T-helper 2 cell (primary cell): ENCODE results near the gene LTA.

ENCODE experiments used
- DNase-seq, 5 experiments: peaks; one replicate each; pipeline versions ENCODE4 v3.0.0 to v3.0.0-alpha.2; 2012 to 2022
- total RNA-seq, 2 donors: gene quantifications; one replicate each; lab custom pipeline; 2026; lab: John Stamatoyannopoulos, UW

Gene LTA, protein sequence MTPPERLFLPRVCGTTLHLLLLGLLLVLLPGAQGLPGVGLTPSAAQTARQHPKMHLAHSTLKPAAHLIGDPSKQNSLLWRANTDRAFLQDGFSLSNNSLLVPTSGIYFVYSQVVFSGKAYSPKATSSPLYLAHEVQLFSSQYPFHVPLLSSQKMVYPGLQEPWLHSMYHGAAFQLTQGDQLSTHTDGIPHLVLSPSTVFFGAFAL
- 14.3 to 26.5 reads per million in 2 donors for total RNA-seq

DNA sequence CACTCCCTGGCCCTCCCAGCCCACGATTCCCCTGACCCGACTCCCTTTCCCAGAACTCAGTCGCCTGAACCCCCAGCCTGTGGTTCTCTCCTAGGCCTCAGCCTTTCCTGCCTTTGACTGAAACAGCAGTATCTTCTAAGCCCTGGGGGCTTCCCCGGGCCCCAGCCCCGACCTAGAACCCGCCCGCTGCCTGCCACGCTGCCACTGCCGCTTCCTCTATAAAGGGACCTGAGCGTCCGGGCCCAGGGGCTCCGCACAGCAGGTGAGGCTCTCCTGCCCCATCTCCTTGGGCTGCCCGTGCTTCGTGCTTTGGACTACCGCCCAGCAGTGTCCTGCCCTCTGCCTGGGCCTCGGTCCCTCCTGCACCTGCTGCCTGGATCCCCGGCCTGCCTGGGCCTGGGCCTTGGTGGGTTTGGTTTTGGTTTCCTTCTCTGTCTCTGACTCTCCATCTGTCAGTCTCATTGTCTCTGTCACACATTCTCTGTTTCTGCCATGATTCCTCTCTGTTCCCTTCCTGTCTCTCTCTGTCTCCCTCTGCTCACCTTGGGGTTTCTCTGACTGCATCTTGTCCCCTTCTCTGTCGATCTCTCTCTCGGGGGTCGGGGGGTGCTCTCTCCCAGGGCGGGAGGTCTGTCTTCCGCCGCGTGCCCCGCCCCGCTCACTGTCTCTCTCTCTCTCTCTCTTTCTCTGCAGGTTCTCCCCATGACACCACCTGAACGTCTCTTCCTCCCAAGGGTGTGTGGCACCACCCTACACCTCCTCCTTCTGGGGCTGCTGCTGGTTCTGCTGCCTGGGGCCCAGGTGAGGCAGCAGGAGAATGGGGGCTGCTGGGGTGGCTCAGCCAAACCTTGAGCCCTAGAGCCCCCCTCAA lies at the start of gene LTA:
LTA (plus strand) TSS at position 249 of the 871 bp plus-strand sequence; CDS start at position 703, 454 bp downstream.
- peak; percentile 56 to 78 (median 74) for DNase-seq

DNA sequence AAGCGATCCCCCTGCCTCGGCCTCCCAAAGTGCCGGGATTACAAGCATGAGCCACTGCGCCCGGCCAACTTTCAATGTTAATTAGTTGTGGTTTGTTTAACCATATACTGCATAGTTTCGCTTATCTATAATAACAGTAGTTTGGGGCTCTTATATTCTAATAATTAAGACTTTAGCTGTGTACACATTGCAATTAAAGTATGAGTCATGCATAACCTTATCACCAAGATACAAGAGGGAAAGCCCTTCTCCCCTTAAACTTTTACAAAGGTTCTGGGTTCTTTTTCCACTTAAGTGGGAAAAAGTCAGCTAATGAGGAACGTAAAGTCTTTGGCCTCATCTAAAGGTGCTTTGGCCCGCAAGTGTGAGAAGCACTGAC lies 46.5 kb upstream of the LTA start:
- no peak for DNase-seq

DNA sequence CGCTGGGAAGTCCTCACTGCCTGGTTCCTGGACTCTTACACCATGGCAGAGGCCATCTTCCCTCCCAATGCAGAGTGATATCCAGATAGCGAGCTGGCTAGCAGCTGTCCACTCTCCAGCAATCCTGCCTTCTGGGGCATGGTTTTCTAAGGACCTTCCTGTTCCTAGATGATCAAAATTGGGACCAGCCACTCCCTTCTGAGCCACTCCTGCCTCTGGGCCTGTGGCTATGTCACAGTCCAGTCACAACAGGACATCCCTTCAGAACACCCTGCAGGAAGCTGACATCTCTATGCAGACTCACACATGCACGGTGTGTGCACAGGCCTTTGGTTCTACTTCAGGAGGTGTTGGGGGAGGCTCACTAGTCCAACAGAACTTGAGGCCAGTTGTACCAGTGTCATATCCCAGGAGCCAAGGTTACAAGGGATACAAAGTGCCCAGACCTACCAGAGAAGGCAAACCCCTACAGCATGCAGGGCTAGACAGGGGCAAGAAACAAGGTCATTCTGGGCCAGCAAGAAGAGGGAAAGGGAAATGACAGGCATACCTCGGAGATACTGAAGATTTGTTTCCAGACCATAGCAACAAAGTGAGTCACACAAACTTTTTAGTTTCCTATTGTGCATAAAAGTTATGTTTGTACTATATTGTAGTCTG lies 46.0 kb upstream of the LTA start:
- DNase-seq: no peak

DNA sequence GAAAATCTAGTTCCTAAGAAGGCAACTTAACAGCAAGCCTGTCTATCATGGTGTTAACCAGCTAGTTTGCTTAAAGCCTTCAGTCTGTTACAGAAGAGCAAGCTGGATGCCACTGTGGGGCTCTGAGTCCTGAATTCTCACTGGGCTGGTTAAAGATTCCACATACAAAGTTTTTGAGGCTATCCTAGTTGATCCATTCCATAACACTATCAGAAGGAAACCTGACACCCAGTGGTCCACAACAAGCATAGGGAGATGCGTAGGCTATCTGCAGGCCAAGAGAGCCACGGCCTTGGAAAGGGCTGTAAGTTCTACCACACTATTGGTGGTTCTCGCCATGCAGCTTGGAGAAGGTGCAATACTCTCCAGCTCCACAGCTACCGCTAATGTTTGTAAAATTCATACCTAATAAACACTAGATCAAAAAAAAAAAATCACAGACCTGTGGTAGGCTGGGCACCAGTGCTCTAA lies 43.7 kb upstream of the LTA start:
- DNase-seq: no peak

DNA sequence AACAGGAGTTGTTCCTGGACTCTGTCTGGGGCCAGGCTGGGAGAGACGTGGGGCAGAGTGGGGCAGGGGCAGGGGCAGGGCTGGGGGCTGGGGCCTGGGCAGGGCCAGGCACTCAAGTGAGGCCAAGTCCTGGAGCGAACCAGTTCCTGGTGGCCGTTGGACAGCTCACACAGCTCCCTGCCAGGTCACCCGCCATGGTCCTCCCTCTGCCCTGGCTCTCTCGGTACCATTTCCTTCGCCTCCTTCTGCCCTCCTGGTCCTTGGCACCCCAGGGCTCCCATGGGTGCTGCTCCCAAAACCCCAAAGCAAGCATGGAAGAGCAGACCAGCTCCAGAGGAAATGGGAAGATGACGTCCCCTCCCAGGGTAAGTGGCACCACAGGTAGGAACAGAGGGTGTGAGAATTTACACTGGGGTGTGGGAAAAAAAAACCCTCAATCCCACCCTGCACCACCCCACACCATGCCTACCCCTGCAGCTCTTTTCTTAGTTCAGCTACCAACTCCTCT lies 43.2 kb upstream of the LTA start, which contains the start of gene MCCD1:
MCCD1 (plus strand) TSS at position 142 of the 508 bp plus-strand sequence; CDS start at position 195, 53 bp downstream.
- no peak for DNase-seq

DNA sequence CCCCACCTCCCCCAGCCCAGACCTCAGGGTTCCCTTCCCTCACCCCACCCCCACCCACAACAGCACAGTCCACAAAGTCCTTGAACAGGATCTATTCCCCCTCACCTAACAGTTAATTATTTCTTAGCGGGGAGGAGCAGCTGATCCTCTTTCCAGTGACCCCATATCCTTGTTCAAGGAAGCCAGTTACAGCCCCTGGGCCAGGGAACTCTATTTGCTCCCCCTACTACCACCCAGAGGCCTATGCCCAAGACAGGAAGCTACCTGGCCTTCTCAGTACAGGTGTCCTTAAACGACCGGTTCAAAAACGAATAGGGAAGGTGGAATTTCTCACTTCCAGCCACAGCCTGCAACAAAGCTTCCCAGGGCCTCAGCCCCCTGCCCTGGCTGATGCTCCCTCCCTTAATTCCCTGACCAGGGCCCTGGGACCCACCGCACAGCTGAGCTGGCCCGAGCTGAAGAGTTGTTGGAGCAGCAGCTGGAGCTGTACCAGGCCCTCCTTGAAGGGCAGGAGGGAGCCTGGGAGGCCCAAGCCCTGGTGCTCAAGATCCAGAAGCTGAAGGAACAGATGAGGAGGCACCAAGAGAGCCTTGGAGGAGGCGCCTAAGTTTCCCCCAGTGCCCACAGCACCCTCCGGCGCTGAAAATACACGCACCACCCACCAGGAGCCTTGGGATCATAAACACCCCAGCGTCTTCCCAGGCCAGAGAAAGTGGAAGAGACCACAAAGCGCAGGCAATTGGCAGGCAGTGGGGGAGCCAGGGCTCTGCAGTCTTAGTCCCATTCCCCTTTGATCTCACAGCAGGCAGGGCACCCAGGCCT lies 42.5 kb upstream of the LTA start:
- no peak for DNase-seq

DNA sequence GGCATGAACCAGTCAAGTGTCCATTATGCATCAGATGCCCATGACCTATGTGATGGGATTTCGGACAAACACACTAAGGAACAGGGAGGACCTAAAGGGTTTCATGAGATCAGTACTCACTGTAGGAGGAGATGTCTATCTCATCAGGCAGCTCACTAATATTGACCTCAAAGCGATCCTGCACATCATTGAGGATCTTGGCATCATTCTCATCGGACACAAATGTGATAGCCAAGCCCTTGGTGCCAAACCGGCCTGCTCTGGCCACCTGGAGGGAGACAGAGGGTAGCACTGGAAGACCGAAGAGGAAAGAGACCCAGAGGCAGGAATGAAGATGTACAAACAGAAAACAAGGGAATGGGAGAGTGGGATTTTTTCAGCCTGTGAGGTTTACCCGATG lies 41.4 kb upstream of the LTA start:
- DNase-seq: no peak

DNA sequence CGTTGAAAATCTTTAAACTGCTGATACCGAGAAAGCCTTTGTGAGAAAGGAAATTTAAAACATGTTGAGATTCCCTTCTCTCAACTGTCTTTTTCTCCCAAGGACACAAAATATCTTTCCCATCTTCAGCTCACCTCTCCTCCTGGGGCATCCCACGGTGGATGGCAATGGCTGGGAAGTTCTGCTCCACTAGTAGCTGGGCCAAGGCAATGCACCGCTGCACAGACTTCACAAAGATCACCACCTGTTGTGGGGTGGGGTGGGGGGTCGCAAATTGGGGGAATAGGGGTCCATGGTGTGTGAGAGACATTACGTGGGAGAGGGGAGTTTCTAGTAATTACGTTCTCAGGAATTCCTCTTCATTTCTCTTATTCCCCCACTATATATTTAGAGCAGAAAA lies 40.9 kb upstream of the LTA start:
- DNase-seq: no peak

DNA sequence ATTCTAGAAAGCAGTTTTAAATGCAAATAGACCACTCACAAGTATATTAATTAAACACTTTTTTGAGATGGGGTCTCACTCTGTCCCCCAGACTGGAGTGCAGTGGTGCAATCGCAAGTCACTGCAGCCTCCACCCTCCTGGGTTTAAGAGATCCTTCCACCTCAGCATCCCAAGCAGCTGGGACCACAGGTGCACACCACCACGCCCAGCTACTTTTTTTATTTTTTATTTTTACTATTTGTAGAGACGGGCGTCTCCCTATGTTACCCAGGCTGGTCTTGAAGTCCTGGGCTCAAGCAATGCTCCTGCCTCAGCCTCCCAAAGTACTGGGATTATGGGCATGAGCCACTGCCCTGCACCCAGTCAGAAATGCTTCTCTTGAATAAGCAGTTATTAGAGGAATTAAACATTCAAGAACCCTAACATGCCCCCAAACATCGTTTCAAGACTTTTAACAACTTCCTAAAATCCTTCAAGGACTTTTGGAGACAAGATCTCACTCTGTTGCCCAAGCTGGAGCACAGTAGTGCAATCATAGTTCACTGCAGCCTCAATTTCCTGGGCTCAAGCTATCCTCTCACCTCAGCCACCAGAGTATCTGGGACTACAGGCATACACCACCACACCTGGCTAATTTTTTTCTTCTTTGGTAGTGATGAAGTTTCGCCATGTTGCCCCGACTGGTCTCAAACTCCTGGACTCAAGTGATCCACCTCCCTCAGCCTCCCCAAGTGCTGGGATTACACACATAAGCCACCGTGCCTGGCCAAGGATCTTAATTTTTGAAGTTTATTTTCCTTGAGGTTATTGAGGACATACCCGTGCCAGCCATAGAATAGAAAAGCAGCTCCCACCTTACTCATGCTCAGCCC lies 40.1 kb upstream of the LTA start:
- DNase-seq: no peak

DNA sequence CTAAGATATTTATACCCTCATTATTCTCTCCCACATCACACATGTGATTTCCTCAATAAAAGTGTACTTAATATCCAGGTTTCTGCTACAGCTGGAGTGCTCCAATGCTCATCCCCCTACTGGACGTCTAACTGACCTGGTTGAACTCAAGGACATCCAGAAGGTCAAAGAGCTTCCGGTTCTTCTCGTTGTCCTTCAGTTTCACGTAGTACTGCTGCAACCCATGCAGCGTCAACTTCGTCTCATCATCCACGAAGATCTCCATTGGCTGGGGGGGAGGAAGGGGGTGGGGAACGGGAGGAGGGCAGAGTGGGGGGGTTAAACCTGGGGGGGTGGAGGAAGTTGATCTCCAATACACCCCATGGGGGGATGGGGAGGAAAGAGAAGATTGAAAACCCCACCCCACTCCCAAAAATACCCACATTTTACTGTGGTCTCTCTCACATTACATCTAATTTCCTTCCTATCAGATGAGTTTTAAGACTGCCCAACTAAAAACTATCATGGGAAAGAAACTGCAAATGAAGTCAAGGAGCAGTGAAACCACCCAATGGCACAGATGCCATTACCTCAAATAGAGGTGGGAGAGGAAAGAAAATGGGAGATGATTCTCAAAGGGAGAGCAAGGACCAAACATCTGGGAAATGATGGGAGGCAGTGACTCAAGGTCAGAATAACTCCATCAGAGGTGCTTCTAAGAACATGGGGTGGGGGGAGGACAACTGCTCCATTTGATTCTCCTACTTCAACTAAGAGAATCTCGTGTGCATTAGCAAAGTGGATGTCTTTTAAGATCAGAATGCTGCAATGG lies 39.2 kb upstream of the LTA start:
- no peak for DNase-seq

DNA sequence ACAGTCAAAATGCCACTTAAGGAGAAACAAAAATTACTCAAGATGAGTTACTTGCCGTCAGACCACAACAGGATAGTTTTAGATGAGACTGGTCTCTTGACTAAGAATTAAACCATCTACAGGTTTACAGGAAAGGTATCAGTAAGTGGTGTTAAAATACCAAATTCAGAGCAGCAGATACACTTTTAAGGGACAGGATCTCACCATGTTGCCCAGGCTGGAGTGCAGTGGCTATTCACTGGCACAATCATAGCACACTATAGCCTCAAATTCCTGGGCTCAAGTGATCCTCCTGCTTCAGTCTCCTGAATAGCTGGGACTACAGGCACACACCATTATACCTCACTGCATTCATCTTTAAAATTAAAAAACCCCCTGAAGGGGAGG lies 38.6 kb upstream of the LTA start:
- no peak for DNase-seq

DNA sequence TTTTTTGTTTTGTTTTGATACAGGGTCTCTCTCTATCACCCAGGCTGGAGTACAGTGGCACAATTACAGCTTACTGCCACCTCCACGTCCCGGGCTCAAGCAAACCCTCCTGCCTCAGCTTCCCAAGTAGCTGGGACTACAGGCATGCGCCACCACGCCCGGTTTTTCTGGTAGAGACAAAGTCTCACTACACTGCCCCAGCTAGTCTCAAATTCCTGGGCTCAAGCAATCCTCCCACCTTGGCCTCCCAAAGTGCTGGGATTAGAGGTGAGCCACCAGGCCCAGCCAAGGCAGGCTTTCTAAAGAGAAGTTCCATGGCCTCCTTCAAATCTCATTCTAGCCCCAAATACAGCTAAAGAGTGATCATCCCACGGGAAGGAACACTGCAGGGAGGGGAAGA lies 38.1 kb upstream of the LTA start:
- no peak for DNase-seq

DNA sequence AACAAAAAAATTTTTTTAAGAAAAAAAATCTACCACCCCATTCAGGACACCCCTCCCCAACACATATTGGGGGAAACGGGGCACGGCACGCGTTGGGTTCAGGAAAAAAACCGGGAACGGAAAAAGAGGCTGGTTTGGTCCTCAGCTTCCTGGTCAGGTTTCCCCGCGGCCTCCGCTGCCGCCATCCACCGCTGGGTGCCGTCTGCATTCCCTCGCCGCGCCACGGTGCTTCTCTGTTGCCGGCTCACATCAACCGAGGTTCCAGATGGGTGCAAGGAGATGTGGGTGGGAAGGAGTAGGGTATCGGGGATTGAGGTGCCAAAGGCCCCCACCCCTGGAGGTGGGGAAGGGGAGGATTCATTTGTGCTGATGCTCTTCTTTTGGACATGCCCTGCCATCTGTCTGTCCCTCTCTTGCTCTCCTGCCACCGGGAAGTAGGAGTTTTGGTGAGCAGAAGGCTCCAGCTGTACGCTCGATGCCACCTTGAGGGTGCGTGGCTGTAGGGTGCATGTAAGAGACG lies 37.5 kb upstream of the LTA start:
- no peak for DNase-seq

DNA sequence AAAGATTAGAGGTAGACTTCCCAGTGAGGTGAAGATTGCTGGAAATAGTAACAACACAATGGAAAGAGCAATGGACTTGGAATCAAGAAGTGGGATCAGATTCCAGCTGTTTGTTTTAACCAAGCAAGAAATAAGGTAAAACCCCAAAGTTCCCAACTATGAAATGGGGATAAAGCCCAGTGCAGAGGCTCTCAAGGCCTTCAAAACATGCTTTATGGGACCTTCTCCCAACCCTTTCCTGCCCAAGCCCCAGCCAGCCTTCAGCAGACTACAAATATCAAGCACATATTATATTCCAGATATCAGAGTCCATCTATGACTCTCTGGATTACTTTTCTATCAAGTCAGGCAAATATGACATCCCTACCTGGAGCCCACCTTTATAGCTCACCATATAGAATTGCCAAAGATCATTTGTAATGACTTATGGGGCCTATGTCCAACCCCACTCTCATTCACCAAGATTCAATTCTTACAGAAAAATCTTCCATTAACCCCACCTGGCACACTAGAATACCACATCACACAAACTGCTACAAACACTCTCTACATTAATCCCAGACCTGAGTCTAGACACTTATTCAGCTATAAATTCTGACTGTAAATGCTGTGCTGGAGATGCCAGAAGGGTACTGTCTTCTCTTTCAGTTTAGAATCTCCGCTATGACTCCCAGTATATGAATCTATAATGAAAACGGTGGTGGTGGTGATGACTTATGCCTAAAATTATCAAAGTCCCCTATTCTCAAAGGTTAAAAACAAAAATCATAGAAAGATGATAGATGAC lies 36.4 kb upstream of the LTA start:
- no peak for DNase-seq

DNA sequence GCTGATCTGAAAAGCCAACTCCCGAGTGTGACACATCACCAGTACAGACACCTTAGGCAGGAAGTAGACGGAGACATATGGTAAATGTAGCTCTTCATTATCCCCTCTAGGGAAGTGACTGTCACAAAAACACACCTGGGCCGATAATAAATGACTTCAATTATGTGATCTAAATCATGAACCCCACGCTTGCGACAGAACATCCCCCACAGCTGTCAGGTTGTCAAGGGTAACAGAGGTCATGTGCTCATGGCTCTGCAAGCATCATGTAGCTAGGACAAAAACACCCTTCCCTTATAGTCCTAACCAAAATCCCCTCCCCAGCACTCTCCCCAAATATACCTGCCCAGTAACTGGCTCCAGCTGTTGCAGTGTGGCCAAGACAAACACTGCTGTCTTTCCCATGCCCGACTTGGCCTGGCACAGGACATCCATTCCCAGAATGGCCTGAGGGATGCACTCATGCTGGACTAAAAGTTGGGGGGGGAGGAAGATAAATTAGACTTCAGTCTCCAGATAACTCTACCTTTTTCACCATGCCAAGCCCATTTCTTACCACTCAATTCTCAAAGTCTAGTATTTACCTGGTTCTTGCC lies 33.2 kb upstream of the LTA start:
- DNase-seq: no peak

DNA sequence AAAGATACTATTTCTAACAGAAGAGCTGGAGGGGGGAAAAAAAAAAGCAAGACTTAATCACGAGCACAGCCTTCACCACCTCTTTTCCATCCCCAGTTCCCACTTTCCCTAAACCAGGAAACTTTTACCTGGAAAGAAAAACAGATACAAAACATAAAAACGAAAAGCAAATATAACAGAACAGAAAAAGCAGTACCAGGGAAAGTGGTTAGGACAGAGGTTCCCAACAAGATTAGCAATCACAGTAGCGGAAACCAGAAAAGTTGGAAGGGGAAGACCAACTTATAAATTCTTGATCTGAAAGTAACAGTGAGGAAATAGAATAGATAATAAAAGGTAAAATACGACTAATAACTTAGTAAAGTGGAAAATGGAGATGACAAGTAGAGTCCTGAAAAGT lies 31.4 kb upstream of the LTA start:
- no peak for DNase-seq

DNA sequence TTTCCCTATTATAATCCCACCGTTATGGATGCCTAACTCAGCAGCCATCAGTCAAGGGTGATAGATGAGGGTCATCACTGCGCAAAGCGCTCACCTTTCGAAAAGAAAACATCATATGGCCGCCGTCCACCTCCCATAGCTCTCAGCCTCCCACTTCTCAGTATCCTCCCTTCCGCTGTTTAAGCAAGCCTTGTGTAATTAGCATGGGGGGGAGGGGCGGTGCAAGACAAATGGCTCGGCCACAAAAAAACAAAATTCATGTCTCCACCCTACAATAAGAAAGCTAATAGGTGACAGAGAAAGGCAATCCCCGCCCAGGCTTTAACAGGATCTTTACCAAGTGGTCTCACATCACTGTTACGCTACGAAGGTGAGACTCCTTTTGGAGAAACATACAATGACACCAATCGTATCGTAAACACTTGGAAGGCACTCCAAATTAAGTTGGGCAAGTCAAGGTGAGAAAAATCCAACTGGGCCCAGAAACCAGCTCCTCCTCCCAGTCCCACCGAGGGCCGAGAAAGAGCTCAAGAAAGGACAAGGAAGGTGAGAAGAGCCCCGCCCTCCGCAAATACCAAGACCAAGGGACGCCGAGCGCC lies 30.9 kb upstream of the LTA start:
- DNase-seq: peak in 4 of 5 experiments; percentile 35 to 87 (median 71)
